8988T (cell line): ENCODE results near the gene ITSN1.
A peak's percentile ranks its signal among the peaks of the same experiment; 100 is the strongest.
"Not testable (repeated sequence)": the region's sequence is repeated elsewhere in the genome, so short reads cannot be mapped to it uniquely, and the experiment has no call there.

Experiments
- DNase-seq: peaks from one replicate; pipeline ENCODE4 v3.0.0; 2011

The ITSN1 gene

DNA sequence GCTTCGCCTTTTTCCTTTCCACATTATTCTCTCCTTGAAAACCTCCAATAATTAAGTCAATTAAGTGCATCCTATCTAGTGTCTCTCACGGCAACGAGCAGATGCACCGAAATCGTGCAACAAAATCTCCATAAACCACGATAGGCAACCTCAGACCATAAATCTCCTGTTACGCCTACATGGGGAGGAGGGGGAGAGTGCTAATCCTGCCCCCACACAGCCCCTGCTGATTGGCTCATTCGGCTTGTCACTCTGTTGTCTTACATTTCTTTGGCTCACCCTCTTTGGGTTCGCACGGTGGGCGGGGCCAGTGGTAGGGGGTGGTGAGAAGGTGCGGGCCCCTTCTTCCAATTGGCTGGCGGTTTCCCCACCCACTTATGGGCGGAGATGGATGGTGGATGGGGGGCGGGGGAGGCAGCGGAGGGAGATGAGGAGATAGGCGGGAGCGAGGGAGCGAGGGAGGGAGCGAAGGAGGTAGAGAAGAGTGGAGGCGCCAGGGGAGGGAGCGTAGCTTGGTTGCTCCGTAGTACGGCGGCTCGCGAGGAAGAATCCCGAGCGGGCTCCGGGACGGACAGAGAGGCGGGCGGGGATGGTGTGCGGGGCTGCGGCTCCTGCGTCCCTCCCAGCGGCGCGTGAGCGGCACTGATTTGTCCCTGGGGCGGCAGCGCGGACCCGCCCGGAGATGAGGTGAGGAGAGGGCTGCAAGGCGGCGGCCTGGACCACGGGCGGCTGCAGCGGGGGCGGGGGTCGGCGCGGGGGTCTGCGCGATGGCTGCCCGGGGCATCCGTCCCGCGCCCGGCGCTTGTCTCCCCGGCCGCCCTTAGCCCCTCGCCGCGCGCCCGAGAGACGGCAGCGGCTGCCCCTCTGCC is at the start of gene ITSN1:
TSS of gene ITSN1 (plus strand) at position 475 of the 869 bp plus-strand sequence. CDS start 76,328 bp downstream, outside the sequence.
- DNase-seq, result peak; percentile 50

DNA sequence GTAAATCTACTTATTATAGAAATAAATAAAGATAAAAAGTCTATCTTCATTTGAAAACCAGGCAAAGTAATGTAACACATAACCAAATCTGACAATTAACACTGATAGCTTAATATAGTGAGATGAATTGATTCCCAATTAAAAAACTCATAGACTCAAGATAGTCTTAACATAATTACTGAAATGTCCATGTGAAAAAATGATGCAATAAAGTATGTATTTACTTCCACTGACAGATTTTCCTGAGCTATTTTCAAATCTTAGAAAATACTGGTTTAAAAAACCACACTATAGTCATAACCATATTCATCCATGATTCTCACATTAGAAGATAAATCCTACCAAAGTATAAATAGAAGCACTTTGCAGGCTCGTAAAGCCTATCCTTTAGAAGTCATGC is 44.2 kb upstream of the ITSN1 start:
- DNase-seq, result no peak

DNA sequence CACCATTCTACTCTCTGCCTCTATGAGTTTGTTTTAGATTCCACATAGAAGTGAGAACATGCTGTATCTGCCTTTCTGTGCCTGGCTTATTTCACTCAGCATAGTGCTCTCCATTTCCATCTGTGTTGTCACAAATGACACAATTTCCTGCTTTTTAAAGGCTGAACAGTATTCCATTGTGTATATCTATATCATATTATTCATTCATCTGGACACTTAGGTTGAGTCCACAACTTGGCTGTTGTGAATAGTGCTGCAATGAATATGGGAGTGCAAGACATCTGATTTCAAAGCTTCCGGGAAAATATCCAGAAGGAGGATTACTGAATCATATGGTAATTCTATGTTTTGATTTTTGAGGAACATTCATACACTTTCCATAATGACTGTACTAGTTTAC is 33.7 kb upstream of the ITSN1 start:
- DNase-seq, result no peak

DNA sequence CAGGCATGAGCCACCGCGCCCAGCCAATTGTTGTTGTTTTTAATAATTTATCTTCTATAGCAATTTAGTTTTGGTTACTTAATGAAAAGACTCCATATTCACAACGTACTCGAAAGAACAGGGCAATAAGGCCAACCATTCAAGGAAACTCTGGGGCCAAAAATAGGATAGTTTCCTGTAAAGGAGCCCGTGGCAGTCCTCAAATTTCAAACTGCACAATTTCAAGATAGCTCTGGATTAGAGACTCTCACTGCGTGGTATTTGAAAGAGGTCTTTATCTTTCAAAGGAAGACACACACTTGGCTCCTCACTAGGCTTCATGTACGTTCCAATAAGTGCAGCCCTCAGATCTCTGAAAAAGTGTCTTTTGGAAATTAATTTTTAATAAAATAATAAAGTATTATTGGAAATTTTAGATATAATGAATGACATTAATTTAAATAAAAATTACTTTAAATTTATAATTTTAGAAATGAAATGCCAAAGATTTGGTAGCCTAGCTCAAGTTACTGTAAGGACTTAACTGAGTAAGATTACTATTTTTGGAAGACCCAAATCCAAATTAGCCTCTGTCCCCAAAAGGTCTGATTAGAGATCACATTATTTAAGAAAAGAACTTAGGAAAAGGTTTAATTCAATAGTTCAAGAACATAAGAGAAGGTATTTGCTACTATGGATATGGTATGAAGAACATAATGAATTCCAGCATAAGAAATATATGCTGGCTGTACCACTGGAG is 31.1 kb upstream of the ITSN1 start:
- DNase-seq, result no peak

DNA sequence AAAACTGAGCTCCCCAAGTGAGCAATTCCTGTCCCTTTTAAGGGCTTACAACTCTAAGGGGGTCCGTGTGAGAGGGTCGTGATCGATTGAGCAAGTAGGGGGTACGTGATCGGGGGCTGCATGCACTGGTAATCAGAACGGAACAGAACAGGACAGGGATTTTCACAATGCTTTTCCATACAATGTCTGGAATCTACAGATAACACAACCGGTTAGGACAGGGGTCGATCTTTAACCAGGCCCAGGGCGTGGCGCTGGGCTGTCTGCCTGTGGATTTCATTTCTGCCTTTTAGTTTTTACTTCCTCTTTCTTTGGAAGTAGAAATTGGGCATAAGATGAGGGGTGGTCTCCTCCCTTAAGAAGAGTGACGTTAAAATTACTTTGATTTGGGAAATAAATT is 24.7 kb upstream of the ITSN1 start:
- not testable (repeated sequence) for DNase-seq

DNA sequence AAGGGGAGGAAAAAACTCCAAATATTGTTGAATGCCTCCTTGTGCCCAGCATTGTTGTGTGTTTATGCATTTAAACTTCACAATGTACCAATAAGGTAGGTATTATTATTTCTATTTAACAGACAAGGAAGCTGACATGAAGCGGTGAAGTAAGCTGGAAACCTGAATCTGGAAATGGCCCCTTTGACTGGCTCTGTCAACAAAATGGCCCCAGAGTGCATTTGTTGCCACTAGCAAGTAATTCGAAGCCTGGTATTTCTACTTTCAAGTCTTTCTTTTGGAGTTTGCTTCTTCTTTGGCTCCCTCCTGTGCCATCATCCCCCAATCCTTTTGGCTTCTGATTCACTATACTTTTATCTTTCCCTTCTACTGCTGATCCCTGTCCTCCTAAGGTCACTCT is 23.9 kb upstream of the ITSN1 start:
- DNase-seq, result no peak

DNA sequence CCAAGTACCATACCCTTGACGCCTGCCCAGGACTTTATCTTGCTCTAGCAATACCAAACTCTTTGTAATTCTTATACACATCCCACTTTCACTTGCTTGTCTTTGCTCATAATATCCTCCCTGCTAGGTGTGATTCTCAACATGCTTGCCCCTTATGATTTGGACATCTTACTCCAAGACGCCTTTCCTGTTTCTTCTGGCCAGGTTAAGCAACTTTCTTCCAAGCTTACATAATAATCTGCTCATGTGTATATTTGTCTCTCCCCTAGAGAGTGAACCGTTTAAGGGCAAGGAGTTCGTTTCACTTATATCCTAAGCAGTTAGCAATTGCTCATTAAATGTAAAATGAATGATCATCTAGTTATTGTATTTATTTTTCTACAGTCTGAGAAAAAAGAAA is 22.6 kb upstream of the ITSN1 start:
- DNase-seq, result no peak

DNA sequence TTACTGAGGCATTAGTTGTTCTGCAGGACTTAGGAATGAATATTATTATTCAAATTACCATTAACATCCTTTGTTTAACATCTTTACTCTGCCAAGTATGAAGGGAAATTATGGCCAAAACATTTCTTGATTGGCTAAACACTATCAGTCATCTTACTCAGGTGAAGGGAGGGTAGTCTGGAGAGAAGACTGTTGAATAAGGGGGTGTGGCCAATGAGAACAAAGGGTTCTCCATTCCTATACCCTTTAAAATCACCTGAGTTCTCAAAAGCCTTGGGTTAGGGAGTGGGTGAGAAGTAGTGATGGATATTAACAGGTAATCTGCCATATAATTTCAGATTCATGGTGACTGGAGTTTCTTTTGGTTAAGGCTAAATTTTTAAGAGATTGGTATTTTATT is 20.0 kb upstream of the ITSN1 start:
- DNase-seq, result no peak

DNA sequence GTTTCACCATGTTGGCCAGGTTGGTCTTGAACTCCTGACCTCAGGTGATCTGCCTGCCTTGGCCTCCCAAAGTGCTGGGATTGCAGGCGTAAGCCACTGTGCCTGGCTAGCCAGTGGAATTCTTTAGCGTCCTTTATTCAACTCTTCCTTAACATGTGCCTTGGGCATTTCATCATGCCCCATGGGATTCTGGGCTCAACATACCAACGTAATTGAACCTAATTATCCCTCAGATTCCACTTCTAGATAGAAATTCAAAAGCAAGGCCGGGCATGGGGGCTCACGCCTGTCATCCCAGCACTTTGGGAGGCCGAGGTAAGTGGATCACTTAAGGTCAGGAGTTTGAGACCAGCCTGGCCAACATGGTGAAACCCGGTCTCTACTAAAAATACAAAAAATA is 16.1 kb upstream of the ITSN1 start:
- not testable (repeated sequence) for DNase-seq

DNA sequence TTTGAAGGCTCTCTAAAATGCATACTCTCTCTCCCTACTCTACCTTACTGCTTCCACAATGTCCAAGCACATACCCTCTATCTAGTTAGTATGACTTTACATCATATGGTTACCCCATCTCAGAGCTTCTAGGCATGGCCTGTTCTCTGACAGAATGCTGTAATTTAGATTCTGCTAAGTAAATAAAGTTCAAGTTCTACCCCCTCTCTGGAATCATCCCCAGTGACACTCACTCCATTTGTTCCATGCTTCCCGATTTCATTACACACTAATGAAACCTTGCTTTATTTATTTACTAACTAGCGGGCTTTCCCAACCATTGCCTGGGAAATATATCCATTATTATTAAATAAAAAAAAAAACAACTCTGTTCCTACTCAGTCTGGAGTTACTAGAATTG is 8.0 kb upstream of the ITSN1 start:
- DNase-seq, result no peak

DNA sequence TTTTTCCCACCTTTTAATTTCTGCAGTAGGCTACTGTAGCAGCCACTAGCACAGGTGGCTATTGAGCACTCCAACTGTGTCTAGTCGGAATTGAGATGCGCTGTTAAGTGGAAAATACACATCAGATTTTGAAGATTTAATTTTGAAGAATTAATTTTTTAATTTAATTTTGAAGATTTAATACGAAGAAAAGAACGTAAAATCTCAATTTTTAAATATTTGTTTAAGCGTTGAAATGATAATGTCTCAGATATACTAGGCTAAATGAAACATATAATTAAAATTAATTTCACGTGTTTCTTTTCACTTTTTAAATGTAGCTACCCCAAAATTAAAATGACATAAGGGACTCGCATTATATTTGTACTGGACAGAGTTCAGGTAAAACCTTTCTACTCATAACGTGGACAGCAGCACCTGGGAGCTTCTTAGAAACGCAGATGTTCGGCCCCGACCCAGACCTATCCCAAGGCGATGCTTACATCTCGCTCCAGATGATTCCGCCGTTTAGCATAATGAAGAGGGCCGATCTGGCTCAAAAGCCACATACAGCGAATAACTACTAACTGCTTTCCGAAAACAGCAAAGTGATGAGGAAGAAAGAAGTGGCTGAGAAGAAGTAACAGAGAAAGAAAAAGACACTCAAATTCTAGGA is 1.5 kb upstream of the ITSN1 start:
- DNase-seq, result no peak

DNA sequence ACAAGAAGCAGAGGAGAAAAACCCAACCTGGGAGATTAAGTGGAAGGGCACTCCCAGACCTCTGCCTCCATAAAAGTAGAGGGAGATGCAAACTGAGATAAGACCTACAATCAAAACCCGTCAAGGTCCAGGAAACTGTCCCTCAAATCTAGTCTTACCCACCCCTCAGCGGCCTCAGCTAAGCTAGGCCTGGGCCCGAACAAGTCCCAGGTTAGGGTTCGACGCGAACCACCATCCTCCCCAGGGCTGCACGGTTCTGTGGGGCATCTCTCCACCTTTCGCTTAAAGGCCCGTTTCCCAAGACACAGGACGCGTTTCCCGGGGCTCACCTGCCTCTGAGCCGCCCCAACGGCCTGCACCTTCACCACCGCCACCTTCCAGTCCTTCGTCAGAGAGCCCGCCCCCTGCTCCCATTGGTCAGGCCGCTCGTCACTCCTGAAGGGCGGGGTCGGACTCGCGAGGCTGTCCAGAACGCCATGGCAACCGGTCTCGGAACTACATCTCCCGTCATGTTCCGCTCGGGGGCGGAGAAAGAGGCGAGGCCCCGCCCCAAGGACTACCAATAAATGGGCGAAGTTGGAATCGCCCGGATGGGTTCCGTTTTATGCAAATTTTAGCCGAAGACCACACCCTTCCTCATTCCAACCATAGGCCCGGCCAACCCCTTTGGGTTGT is 812 bp upstream of the ITSN1 start, which contains the start of gene CRYZL1:
TSS of gene CRYZL1 (minus strand) at position 390 of the 675 bp plus-strand sequence. CDS start 10,190 bp downstream, outside the sequence.
- peak; percentile 51 for DNase-seq

DNA sequence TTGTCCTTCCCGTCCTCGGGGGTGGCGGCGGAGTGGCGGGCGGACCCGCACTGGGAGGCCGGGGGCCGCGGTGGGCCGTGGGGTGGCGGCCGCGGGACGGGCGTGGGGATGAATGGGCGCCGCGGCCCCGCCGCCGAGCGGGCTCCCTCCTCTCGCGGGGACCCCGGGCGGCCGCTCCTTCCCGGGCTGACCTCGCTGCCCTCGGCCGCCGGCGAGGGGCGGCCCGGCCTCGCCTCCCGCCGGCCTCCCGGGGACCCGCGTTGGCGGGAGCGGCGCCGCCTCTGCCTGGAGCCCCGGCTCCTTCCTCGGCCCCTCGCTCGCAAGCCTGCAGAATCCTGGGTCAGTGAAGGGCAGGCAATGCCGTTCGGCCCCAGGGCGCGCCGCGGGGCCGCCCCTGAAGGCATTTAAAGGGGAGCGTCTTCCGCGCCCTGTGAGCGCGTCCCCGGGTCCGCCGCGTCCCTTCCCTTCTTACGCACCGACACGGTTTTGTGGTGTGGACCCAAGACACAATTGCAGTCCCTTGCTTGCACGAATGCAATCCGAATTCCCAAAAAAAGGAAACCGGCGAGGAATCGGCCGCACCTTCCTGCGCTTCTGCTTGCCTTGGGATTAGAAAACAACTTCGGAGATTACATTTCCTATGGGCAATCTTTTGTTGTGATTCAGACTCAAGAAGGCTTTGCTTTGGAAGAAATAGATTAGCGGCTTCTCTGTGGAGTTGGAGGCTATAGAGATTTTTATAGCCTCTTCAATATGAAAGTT is 776 bp downstream of the ITSN1 start:
- DNase-seq, result peak; percentile 34

DNA sequence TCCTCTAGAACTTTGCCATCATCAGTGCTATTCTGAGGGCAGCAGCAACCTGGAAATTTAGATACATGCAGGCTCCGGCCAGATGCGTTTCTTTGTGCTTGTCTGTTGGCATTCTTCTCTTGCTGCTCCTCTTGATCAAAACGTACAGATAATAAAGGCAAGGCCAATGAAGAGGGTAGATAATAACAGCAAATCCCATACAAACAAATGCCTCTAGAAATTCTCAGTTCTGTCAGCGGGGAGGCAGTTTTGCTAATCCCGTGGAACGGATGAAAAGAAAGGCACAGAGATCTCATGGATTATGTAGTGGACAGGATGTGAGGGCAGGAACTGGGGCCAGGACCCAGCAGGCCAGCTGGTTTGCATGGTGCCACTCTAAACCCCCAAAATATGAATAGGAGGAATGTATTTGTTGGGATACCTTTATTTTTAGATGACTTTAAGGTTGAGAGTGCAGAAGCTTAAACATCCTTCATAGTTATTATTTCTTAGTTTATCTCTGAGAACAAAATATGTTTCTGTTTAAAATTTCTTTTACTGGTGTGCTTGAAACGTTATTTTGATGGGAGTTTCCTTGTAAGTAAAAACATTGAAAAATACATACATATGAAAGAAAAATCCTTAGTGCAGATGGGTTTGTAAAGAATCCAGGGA is 1.5 kb downstream of the ITSN1 start:
- no peak for DNase-seq

DNA sequence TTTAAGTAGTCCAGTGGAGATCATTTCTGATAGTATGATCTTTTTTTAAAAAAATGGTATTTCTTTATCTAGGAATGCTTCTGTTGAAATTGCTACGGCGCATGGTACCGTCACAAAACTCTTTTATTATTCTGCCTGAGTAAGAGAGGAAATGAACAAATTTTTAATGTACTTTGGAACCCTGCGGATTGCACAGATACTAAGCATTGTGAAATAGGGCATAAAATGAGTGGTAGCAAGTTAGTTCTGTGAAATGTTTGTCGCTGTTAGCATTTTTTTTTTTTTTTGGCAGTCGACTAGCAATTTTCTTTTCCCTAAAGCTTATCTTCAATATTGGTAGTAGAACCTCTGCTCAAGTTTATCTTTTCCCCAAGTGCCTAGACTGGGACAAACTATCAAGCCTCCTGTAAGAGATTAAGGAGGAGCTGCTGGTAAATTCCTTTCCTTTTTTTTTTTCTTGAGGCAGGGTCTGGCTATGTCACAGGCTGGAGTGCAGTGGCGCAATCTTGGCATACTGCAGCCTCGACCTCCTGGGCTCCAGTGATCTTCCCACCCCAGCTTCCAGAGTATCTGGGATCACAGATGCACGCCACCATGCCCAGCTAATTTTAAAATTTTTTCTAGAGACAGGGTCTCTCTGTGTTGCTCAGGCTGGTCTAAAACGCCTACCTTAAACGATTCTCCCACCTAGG is 2.2 kb downstream of the ITSN1 start:
- DNase-seq, result no peak

DNA sequence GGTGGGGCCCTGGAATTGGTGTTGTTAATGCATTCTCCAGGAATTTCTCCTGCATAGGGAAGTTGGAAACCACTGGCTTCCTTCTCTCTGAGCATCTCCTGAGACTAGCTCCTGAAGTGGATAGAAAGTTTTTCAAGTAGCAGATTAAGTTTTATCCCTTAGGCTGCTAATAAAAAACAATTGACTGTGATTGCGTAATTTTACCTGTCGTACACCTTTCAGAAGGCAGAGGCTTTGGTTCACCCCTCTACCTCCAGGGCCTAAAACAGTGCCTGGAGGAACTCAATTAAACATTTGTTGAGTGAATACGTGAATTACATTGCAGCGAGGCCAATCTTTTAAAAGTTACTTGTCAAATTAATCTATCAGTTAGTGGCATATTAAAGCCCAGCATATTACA is 3.4 kb downstream of the ITSN1 start:
- DNase-seq, result no peak

DNA sequence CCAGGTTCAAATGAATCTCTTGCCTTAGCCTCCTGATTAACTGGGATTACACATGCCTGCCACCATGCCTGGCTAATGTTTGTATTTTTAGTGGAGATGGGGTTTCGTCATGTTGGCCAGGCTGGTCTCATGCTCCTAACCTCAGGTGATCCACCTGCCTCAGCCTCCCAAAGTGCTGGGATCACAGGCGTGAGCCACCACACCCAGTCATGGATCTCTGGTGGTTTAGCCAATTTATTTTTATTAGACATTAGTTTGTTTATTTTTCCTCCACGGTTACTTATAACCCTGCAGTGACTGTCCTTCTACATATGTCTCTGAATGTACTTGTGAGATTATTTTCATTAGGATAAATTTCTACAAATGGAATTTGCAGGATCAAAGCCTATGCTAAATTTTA is 5.3 kb downstream of the ITSN1 start:
- no peak for DNase-seq

DNA sequence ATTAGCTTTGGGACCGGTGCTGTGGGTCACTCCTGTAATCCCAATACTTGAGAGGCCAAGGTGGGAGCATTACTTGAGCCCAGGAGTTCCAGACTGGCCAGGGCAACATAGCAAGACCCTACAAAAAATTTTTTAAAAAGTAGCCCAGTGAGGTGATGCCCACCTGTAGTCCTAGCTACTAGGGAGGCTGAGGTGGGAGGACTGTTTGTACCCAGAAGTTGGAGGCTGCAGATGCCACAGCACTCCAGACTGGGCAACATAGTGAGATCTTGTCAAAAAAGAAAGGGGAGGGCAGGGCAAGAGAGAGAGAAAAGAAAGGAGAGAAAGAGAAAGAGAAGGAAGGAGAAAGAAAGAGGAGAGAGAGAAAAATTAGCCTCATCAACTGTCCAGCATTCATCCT is 6.3 kb downstream of the ITSN1 start:
- DNase-seq, result no peak

DNA sequence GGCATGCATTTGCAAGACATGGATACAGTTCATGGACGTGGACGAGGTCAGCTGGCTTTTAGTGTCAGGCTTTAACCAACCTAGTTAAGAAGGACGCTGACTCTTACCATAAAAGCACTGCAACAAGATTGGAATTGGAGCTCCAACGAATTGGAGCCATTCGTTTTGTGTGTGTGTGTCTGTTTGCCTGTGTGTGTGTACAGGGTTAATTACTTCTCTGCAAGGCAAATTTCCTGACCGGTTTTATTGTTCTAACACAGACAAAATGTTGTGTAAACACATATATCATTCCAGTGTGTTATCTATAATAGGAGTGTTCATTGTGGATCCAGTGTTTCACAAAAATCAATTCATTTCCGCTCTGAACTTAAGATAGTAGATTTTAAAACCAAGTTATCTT is 7.9 kb downstream of the ITSN1 start:
- no peak for DNase-seq

DNA sequence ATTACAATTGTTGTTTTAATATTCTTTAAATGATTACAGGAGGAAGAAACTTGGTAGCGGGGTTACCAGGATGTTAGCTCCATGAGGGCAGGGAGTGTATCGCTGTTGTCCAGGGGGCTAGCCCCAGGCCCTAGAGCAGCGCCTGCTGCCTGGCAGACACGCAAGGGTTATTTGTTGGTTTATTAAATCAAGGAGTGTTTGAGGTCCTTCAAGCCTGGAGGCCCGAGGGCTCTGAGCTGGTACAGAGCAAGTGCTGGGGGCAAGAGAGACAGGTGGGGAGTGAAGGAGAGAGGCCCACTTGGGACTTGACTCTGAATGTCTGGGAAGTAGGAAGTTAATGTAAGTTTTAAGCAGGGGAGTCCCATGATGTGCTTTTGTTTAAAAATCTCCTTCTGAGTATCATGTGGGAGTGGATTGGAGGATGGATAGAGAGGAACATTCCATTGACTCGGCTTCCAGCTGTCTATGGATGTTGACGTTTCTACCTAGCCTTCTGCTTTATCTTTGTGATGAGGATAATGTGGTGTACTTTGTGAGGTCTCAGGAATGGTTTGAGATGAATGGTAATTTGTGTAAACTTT is 8.7 kb downstream of the ITSN1 start:
- DNase-seq, result no peak
